GM10266 (cell line): ENCODE measurements around the gene SLX4IP.

Source experiments
- DNase-seq: peaks from one replicate; pipeline ENCODE4 v3.0.0; 2012; ENCODE audit errors: extremely low spot score
- TF ChIP-seq, protein P1 (sequence below): IDR thresholded peaks from 2 replicates; pipeline ENCODE4 v1.5.1; 2012; ENCODE audit warnings: mild to moderate bottlenecking, low read depth; ENCODE audit not compliant: control insufficient read depth, insufficient read depth; ENCODE audit errors: missing control alignments

Gene SLX4IP

DNA sequence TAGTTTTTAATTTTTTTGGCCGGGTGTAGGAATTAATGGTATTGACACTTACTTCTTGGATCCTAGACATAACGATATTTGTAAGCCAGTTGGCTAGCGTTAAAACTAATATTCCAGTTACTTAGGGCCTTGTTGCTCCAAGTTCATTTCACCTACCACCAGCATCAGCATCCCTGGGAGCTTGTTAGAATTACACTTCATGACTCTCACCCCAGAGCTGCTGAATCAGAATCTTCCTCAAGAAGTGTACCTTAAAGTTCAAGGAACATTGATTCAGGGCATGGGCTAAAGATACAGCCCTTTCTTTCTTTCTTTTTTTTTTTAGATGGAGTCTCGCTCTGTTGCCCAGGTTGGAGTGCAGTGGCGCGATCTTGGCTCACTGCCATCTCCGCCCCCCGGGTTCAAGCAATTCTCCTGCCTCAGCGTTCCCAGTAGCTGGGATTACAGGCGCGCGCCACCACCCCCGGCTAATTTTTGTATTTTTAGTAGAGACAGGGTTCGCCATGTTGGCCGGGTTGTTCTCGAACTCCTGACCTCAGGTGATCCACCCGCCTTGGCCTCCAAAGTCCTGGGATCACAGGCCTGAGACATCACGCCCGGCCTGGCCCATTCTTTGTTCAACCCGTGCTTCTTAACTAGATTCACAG, 1.1 kb downstream of the SLX4IP start:
- DNase-seq, result no peak
- TF ChIP-seq, protein P1, sequence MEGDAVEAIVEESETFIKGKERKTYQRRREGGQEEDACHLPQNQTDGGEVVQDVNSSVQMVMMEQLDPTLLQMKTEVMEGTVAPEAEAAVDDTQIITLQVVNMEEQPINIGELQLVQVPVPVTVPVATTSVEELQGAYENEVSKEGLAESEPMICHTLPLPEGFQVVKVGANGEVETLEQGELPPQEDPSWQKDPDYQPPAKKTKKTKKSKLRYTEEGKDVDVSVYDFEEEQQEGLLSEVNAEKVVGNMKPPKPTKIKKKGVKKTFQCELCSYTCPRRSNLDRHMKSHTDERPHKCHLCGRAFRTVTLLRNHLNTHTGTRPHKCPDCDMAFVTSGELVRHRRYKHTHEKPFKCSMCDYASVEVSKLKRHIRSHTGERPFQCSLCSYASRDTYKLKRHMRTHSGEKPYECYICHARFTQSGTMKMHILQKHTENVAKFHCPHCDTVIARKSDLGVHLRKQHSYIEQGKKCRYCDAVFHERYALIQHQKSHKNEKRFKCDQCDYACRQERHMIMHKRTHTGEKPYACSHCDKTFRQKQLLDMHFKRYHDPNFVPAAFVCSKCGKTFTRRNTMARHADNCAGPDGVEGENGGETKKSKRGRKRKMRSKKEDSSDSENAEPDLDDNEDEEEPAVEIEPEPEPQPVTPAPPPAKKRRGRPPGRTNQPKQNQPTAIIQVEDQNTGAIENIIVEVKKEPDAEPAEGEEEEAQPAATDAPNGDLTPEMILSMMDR, result no peak

DNA sequence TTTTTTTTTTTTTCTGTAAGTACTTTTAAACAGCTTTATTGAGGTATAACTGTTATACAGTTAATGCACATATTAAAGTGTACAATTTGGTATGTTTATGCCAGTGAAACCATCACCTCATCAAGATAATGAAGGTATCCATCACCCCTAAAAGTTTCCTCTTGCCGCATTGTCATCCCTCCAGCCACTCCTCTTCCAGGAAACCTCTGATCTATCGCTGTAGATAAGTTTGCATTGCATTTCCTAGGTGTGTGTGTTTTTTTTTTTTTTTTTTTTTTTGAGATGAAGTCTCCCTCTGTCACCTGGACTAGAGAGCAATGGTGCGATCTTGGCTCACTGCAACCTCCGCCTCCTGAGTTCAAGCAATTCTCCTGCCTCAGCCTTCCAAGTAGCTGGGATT, 3.1 kb downstream of the SLX4IP start:
- DNase-seq, result no peak
- TF ChIP-seq, protein P1, result no peak

DNA sequence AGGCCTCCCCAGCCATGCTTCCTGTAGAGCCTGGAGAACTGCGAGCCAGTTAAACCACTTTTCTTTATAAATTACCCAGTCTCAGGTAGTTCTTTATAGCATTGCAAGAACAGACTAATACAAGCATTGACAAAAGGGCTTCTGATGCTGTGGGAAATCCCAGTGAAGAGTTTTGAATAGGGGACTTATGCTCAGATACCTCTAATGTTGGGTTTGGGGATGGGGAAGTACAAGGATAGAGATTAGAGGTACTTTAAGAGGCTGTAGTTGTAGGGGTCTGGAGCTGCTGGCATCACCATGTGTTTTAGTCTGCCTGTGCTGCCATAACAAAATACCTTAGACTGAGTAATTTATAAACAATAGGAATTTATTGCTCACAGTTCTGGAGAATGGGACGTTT, 8.8 kb downstream of the SLX4IP start:
- no peak for DNase-seq
- TF ChIP-seq, protein P1, result no peak

DNA sequence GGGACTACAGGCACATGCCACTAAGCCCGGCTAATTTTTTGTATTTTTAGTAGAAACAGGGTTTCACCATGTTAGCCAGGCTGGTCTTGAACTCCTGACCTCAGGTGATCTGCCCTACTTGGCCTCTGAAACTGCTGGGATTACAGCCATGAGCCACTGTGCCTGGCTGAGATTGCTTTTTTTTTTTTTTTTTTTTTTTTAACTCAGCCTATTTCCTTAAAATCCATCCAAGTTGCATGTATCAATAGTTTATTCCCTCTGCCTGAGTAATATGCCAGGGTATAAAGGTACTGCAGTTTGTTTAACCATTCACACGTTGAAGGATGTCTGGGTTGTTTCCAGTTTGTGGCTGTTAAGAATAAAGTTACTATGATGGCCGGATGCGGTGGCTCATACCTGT, 10.7 kb downstream of the SLX4IP start:
- TF ChIP-seq, protein P1, result no peak

DNA sequence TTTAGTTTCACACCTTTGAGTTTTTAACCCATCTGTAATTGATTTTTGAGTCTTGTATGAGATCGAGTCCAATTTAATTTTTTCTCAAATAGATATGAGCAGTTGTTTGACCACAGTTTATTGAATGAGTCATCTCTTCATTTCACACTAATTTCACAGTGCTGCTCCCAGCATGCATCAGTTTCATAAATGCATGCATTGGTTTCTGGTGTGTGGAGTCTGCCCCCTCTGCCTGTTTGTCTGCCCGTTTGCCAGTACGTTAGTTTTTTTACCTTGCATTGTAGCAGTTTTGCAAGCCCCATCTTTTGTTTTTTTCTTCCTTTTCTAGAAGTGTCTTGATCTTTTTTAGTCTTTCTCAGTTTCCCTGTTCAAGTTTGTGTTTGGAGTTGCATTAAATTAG, 11.9 kb downstream of the SLX4IP start:
- peak; percentile 64 for DNase-seq
- TF ChIP-seq, protein P1, result no peak

More for the DNA sequence above, 10.7 kb downstream of the SLX4IP start:
- DNase-seq, result no peak

DNA sequence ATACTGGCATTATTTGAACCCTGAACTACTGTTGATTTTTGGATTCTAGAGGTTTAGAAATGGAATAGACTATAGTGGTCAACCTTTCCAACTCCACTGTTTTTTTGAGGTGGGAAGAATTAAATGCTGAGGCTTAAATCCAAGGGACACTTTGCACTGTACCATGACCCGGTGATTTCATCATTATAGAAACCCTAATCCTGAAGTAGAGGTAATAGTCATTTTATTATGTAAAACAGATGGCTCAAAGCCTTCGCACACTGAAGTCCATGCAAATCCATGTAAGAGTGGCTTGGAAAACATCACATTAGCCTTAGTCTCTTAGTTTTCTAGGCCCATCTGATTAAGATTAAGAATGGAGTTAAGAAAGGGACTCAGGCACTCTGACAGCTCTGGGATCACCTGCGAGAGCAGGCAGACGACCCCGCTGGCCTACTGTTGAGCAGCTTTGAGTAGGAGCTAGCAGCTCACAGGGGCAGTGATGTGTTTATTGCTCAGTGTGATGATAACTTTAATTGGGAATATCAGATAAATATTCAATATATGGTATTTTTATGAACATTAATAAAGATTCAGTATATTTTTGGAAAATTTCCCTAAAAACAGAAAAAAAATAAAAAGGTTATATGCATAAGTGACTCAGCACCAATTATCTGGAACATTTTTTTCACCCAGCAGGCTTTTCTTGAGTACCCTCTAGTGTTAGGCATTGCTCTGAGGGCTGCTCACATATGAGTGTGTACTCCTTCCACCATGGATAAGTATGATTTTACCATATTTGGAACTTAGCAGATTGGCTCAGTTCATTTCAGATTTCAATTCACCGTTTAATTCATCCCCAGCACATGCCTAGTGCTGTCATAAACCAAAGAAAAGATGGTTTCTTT, 13.4 kb downstream of the SLX4IP start:
- DNase-seq, result no peak
- TF ChIP-seq, protein P1, result no peak

DNA sequence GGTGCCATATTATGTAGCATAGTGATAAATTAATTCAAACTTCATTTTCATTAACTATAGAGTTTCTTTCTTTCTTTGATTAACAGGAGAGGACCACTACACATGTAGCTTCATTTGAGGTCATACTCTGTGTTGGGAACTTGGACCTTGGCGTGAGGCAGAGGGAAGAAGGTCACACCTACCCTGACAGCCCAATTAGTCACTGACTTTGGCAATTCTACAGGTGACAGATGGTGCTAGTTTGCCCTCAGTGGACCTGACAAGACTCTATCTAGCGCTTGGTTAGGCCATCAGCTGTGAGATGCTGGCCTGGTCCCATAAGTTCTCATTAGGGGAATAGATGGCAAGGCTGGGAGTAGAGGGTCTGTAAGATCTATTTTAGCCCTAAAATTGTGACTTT, 14.2 kb downstream of the SLX4IP start:
- no peak for DNase-seq
- TF ChIP-seq, protein P1, result no peak
